ENCODE results near the gene TRIM52.

- TF ChIP-seq CTCF (IDR thresholded peaks at IDR 0.05; ENCODE audit: low read depth, low read length, poor library complexity, severe bottlenecking) (no peak), EZH2phosphoT487 (IDR thresholded peaks at IDR 0.05; ENCODE audit: borderline replicate concordance, low read length) (no peak)
These were observed 53.6 kb downstream of the TRIM52 start for GRCh38 chr5:181207214-181207959.
